Suppressor macrophage (primary cell): ENCODE results near the gene DNASE2.
"Not testable (repeated sequence)": the region's sequence is repeated elsewhere in the genome, so short reads cannot be mapped to it uniquely, and the experiment has no call there.

Experiments
- DNase-seq, 4 experiments: peaks; one replicate each; pipeline ENCODE4 v3.0.0-alpha.2; 2020 to 2022
- total RNA-seq, 17 experiments: gene quantifications; one replicate each; lab custom pipeline; 2026; ENCODE audit warnings: mixed read lengths in 6 of 17, inconsistent platforms in 3 of 17; lab: John Stamatoyannopoulos, UW

The DNASE2 gene, protein sequence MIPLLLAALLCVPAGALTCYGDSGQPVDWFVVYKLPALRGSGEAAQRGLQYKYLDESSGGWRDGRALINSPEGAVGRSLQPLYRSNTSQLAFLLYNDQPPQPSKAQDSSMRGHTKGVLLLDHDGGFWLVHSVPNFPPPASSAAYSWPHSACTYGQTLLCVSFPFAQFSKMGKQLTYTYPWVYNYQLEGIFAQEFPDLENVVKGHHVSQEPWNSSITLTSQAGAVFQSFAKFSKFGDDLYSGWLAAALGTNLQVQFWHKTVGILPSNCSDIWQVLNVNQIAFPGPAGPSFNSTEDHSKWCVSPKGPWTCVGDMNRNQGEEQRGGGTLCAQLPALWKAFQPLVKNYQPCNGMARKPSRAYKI
- 48.9 to 152 (median 95.1) reads per million in 17 experiments for total RNA-seq

DNA sequence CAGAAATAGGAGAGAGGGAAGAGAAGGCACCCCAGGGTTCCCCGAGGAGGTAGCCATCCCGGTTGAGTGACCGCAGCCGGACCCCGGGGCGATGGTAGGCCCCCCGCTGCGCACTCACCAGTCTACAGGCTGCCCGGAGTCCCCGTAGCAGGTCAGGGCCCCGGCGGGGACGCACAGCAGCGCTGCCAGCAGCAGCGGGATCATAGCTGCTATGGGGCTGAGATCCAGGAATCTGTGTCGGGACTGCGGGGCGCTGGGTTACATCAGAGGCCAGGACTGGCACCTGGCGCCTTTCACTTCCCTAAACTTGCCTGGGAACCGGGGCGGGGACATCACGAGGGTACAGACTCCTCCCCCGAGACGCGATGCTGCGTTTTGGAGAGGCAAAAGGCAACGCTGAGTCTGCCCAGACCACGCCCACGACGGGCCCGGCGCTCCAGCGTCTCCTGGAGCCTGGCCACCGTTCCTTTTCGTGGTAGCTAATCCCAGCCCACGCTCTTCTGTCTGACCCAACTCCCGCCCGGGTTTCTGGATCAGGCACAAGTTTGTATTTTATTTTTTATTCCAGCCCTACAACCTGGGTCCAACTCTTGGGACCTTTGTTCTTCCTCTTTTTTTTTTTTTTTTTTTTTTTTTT lies at the start of gene DNASE2:
TSS of gene DNASE2 (minus strand) at position 278 of the 637 bp plus-strand sequence. CDS start at position 204, 74 bp downstream.
- DNase-seq = peak; percentile 97 to 99 (median 98)

DNA sequence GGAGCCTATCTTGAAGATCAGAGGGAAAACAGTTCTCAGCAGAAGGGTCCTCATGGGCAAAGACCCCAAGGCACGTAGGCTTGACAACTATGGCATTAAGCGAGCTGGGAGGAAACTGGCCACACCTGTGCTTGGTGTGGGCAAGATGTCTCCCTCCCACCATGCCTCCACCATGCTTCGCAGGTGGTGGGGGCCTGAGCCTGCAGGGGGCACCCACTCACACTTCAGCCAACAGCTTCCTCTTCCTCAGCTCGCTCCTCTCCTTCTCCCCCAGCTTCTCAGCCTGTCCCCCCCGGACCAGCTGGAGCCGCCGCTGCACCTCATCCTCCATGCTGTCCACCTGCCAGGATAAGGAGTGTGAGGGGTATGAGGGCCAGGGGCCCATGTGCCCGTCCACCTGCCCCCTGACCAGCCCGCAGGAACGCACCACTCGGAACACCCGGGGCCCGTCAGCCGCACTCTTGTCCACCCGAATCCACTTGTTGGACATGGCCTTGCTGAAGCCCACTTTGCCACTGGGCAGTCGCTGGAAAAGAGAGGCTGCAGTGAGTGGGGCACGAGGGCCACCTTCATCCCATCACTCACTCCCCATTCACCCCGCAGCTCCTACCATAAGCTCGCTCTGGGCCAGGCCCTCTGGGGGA lies 48.9 kb upstream of the DNASE2 start:
- DNase-seq = no peak

DNA sequence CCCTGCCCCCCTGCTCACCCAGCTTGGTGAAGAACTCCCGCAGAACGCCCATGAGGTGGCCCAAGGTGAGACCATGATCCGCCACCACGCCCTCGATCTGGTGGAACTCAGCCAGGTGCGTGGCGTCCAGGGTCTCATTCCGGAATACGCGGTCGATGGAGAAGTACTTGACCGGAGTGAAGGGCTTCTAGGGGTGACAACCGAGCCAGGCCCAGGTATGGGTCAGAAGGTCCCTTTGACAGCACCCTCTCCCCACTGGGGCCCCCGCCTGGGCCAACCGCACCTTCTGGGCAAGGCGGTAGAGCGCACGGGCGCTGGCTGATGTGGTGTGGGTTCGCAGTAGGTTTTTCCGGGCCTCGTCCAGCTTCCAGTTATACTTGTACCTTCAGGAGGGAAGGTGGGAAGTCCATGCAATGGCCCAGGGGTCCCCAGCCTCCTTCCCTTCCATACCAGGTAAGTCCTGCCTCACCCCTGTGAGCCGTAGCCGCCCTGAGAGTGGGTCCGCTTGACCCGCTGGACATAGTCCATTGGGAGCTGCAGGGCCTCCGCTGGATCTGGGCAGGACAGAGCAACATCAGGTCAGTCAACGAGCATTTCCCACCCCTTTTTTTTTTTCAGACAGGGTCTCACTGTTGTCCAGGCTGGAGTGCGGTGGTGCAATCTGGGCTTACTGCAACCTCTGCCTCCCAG lies 43.5 kb upstream of the DNASE2 start:
- DNase-seq = no peak

DNA sequence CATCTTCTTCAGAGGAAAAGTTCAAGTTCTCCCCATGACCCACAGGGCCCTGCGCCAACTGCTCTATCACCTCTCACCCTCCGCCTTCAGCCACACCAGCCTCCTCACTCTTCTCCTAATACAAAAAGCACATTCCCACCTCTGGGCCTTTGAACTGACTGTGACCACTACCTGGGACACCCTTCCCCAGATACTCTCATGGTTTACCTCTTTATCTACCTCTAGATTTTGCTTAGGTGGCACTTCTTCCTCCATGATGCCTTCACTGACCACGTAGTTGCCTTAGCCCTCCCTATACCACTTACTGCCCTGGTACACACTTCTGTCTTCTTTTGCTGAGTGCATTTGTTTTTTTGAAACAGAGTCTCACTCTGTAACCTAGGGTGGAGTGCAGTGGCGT lies 41.7 kb upstream of the DNASE2 start:
- no peak for DNase-seq

DNA sequence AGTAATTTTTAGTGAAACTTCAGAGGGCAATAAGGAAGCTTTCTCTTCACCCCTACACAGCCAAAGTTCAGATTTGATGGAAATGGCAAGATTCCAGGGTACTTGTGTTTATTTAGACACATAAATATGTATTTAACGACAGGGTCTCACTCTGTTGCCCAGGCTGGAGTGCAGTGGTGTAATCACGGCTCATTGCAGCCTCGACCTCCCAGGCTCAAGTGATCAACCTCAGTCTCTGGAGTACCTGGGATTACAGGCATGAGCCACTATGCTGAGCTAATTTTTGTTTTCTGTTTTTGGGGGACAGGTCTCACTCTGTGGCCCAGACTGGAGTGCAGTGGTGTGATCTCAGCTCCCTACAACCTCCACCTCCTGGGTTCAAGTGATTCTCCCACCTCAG lies 39.8 kb upstream of the DNASE2 start:
- no peak for DNase-seq

DNA sequence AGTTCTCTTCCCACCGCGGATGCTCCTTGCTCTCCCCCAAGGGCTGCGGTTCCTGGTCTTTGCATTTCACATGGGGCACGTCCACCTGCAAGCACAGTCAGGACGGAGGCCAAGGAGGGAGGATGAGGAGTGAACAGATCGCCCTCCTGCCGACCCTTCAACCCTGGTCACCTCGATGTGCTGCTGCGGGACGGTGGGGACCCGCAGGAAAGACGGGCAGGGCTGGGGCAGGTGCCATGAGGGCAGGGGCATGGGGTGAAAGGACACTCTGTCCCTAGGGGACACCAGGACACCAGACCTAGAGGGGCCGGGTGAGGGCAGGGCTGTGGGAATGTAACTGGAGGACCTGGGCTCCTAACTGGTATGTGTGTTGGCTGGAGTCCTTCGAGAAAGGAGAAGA lies 37.0 kb upstream of the DNASE2 start:
- no peak for DNase-seq

DNA sequence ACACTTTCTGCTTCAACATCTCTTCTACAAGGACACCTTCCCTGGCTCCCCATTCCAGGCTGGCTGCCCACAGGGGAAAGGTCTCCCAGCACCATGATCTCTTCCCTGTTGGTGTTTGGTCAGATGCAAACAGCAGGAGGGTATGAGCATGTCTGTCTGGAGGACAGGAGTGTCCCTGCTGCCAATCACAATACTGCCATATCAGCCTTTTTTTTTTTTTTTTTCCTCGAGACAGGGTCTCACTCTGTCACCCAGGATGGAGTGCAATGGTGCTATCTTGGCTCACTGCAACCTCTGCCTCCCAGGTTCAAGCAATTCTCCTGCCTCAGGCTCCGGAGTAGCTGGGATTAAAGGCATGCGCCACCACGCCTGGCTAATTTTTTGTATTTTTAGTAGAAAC lies 34.6 kb upstream of the DNASE2 start:
- DNase-seq = not testable (repeated sequence)

DNA sequence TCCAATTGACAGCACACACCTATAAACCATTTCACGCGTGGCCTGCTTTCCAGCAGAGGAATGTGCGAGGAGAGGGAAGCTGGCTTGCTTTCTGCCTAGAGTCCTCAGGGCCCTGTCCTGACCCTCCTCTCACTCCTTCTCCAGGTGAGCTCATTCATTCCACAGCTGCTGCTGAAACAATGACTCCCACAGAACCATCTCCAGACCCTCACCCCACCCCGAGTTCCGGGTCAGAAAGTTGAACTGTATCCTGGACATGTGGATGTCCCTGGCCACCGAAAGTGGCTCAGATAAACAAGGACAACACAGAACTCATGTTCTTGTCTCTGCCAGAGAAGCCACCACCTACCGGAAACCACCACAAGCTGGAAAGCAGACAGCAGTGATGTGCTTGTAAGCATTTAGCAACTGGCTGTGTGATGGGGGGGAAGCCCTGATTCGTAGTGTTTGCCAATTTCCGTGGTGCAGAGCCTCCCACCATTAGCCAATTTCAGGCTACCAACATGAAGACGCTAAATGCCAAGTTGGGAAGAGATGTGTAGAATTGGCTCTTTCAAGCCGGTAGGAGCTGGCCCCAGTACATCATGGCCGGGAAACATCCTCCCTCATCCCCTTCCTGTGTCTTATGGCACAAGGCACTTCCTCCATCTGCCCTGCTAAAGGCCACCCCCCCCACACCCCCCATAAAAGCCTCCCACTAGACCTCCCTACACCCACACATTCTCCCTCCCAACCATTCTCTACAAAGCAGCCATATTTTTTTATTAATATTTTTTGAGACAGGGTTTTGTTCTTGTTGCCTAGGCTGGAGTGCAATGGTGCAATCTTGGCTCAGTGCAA lies 32.8 kb upstream of the DNASE2 start:
- DNase-seq = peak; percentile 49 to 65 (median 56)

DNA sequence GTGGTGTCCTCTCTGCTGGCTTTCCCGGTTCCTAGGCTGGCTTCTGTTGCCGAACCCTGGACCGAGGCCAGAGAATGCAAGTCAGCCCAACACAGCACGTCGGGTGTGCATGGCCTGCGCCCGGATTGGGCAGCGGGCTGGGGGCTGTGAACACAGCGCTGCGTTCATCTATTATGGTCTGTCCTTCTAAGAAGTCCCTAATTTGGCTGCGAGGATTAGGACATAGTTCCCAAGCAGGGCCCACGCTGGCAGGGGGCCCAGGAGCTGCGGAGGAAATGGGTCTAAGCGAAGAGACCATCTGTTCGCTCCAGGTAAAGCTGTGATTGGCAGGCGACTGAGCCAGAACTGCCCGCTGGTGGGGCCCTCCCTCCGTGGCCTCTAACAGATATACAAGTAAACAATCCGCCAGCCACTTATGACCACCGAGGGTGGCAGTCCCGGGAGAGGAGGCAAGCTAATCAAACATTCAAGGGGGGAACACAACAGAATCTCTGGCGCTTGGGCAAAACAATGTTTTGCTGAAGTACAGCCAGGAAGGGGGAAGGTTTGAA lies 31.8 kb upstream of the DNASE2 start:
- peak in 1 of 4 experiments; percentile 8 for DNase-seq

DNA sequence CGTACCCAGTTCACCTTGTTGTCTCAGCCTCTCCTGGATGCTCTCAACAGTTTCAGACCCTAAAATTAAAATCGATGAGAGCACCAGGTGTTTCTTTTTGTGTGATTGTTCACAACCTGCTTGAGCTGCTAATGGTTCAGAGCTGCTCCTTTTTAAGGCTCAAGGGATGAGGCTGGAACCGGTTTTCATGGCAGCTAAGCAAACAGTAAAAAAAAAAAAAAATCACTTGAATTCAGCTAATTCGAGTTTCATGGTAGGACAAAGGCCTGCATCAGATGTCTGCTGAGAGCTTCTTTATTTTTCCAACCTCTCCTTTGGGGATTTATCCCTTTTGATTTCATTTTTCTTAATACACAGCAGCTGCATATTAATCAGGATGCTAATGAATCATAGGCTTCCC lies 31.3 kb upstream of the DNASE2 start:
- no peak for DNase-seq

DNA sequence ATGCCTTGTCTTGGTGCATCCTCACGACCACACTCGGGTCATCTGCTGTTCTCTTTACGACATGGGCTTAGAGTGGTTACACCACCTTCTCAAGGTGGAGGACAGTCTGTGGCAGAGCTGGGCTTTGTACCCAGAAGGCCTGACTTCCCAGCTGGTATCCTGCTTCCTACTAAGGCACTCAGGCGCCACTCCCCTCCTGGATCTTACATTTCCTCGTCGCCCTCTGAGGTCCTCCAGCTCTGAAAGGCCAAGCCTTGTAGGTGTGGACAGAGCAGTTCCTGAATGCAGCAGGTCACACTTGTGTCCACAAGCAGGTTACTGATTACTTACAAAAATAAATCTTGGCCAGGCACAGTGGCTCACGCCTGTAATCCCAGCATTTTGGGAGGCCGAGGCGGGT lies 25.9 kb upstream of the DNASE2 start:
- no peak for DNase-seq

DNA sequence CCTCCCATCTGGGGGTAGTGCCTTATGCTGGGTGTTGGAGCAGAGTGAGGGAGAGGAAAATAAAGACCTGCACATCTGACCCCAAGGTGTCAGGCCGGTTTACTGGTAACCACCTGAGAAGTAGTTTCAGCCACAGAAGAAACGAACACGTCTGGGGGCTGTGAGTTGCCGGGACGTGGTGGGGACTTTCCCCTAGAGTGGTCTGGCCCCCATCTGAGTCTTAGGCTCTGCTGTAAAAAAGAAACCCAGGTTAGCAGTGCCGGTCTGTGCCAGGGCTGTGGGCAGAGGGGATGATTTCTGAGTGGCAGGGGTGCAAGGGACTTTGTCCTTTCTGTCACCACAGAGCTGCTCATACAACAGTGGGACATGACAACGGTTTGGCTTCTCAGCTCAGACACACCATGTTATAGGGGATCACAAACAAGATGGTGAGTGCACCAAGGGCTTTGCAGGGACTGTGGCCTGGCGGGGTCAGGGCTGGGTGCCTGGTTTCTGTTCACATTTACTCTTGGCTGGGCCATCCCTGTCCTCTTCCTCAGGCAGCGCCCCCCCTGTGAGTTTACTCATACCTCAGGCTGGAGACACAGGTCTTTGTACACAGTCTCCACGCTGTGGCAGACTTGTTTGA lies 18.8 kb upstream of the DNASE2 start:
- DNase-seq = no peak

DNA sequence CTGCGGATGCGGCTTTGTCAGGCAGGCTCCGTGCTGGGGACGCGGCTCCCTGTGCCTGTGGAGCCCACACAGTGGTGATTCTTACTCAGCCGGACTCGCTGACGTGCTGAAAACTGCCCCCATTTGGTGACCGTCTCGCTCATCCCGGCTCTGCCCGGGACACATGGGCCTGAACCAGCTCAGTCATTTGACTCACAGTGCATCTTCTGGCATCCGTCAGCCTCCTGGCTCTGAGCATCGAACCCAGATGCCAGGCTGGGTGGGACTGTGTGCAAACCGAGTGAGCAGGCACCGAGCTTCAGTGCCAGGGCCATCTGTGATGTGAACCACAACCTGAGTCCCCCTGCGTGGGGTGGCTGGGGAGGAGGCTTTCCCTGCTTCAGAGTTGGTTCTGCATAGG lies 15.2 kb upstream of the DNASE2 start:
- DNase-seq = no peak

DNA sequence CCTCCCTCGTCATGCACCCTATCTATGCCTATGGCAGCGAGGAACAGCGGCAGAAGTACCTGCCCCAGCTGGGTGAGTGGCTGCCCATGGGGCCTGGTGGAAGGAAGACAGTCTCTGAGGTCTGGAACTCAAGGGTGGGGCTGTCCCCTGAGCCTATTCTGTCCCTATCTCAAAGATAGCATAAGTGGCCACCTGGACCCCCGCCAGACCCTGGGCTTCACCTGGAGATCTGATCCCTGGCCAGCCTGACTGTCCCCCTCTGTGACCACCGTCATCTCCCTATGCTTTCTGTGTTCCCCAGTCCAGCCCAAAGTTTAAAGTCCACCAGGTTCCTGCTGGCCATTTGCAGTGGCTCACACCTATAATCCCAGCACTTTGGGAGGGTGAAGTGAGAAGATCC lies 12.3 kb upstream of the DNASE2 start:
- no peak for DNase-seq

DNA sequence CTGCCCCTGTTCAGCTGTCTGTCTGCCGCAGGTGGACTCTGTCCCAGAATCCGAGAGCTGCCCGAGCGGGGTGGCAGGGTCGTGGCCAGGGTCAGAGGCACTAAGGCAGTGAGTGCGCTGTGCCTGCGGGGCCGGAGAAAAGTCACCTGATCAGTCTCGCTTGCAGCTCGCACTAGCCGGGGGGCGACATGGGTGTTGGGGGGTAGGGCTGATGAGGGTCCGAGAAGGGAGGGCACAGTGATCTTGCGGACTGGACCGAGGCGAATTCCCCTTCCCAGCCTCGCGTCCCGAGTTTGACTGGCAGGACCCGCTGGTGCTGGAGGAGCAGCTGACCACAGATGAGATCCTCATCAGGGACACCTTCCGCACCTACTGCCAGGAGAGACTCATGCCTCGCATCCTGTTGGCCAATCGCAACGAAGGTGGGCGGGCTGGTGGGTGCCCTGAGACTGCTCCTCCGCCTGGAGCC lies 10.3 kb upstream of the DNASE2 start:
- no peak for DNase-seq

DNA sequence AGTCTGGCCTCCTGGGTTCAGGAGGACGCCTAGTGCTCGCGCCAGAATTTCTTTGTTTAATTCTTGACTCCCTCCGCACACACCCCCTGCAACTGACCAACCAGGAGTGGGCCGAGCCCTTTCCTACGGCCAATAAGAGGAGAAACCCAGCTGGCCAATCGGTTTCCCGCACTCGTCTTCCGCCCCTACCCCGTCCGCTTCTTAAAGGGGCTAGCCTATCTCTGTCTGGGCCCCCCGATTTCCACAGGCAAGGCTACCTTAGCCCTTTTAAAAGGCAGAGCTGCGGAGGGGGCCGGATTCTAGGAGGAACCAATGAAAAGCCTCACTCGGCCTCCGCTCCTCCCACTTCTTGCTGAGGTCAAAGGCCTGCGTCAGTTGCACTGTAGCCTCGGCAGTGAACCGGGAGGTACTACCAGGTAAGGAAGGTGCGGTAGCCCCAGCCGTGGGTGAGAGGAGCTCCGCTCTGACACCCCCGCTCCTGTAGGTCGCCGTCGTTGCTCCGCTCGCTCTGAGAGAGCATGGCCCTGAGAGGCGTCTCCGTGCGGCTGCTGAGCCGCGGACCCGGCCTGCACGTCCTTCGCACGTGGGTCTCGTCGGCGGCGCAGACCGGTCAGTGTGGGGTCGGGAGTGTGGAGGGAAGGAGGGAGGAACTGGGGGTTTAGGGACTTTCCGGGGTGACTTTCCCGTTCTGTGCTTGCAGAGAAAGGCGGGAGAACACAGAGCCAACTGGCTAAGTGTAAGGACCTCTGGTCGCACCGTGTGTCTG lies 9.7 kb upstream of the DNASE2 start, which contains the start of gene GCDH:
TSS of gene GCDH (plus strand) at position 374 of the 766 bp plus-strand sequence. CDS start at position 519, 145 bp downstream.
- peak; percentile 98 to 99 (median 99) for DNase-seq

DNA sequence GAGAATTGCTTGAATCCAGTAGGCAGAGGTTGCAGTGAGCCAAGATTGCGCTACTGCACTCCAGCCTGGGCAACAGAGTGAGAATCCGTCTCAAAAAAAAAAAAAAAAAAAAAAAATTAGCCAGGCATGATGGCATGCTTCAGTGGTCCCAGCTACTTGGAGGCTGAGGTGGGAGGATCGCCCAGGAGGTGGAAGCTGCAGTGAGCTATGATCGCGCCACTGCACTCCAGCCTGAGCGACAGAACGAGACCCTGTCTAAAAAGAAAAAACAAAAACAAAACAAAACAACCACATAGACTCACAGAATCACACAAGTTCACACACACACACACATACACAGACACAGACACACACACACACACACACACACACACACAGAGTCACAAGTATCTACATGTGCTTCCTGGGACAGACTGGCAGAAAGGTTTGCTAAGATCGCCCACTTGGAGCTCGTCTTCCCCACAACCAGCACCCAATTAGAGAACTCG lies 9.1 kb upstream of the DNASE2 start:
- DNase-seq = not testable (repeated sequence)

DNA sequence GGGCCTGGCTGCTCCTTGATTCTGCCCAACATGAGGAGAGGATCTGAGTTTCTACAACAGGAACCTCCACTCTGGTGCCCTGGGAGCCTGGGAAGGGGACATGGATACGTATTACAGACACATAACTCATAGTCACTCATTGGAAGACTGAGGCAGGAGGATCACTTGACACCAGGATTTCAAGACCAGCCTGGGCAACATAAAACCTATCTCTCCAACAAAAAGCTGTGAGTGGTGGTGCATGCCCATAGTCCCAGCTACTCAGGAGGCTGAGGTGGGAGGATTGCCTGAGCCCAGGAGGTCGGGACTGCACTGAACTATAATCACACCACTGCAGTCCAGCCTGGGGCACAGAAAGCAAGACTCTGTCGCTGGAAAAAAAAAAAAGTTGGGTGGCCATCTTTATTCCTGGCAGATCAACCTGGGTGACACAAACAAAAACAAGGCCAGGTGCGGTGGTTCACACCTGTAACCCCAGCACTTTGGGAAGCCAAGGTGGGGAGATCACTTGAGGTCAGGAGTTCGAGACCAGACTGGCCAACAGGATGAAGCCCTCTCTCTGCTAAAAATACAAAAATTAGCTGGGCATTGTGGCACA lies 6.9 kb upstream of the DNASE2 start:
- DNase-seq = no peak

DNA sequence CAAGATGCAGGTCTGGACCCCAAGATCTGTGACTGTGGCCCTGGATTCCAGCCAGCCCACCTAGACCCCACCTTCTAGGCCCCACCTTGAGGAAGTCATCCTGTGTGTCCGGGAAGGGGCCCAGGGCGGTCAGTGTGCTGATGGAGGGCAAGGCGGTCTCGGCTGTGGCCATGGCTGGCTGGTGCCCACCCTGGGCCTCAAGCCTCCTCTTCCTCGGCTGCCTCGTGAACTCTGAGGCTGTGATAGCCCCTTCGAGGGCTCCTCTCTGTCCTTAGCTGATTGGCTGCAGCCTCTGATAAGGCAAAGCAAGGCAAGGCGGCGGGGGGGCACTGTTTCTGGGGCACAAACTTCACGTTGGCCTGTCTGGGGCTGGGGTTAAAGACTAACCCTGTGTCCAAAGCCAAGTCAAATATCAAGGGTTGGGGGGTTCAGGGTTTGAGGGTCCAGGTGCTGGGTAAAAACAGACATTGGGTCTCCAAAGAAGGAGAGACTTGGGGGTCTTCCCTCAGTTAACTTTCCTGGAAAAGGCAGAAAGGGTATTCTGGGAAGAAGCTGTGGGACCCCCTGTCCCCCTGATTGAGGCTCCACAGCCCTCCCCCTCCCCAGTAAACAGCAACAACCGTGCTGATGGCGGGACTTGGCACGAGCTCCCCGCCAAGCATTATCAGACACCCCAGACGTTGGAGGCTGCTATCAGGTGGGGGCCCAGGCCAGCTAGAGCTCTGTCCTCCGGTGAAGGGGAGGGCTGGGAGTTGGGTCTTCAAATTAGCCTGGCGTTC lies 5.9 kb upstream of the DNASE2 start, which contains the start of gene KLF1:
TSS of gene KLF1 (minus strand) at position 233 of the 779 bp plus-strand sequence. CDS start at position 172, 61 bp downstream.
- DNase-seq = no peak
